ENCODE results near the gene NSRP1. TPM values are rescaled to one million over a fixed set of nuclear protein-coding genes. Genes with fewer than 3 reads are reported as not detected.

Gene NSRP1, protein sequence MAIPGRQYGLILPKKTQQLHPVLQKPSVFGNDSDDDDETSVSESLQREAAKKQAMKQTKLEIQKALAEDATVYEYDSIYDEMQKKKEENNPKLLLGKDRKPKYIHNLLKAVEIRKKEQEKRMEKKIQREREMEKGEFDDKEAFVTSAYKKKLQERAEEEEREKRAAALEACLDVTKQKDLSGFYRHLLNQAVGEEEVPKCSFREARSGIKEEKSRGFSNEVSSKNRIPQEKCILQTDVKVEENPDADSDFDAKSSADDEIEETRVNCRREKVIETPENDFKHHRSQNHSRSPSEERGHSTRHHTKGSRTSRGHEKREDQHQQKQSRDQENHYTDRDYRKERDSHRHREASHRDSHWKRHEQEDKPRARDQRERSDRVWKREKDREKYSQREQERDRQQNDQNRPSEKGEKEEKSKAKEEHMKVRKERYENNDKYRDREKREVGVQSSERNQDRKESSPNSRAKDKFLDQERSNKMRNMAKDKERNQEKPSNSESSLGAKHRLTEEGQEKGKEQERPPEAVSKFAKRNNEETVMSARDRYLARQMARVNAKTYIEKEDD
- 6.2 and 6.4 TPM in 2 replicates for total RNA-seq

DNA sequence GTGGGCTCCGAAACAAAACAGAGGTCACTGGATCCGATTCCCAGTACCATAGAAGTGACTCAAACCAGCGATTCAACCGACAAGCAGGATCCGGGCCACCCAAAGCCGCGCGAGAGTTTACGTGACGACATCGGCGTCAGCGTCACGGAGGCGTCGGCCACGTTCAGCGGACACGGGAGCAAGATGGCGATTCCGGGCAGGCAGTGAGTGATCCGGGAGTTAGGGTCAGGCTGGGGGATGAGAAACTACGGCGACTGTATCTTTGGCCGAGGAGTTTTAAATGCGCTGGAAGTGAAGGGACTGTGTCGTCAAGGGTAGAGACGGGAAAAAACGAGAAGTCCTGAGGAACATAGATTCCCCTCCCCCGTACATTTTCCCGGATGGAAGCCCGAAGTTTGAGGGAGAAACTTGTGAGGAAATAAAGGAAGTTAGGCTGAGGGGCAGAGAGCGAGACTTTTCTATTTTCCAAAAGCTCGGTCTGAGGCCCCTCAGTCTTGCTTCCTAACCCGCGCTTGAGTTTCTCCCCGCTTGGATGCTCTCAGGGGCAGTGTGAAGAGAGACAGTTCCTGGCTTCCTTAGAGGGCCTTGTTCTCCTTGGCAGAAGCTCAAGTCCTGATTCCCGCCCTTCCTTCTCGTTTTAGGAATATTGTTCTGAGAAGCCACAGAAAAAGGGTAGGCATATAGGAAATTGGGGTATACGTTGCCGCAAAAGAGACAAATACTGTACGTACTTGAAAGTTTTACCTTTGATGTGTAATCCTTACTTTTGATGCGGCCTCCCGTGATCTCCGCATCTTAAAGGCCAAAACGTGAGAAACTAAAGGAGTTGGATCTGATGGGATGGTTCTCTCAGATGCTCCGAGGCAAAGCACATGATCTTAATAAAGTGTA lies at the start of gene NSRP1:
Gene NSRP1, plus strand, starts transcription at position 156 of the 891 bp plus-strand sequence. Its CDS starts 28 bp downstream, at position 184.

DNA sequence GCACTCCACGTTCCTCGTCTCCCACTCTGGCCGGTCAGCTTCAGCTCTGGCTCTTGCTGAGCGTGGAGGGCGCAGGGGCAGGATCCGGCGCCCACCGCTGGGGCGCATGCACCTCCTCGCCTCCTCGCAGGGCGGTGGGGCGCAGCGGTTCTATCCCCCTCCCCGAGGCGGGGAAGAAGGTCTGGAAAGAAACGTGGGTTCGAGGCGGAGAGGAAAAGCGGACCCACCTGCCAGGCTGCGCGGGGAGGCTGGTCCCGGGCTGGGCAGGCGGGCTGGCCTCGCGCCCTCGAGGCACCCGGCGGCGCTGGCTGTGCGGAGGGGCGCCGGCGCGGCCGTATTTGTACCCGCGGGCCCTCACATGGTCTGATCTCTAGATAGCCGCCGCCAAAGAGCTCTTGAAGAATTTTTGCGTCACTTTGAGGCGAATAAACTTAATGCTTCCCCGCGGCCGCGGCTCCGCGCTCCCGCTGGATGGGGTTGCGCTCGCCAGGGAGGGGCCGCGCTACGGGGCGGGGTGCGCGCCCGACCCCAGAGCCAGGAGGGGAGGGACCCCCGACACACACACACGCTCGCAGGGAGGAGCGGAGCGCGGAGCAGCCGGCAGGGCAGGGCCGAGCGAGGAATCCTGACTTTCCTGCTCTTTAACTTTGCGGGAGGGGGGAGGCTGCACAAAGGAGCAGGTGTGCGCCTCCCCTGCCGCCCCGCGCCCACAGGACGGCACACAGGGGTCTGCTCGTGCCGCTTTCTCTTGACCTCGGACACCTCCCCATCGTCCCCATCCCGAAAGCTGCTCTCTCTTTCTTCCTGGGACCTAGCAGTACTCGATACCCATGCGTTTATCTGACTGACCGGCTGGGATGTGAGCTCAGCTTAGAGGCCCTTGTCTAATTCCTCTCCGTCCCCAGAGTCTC lies 119.0 kb downstream of the NSRP1 start, which contains the start of gene SLC6A4:
Gene SLC6A4, minus strand, starts transcription at position 312 of the 911 bp plus-strand sequence. CDS start 13,739 bp downstream, outside the sequence.

Other genes starting within 250 kb of the NSRP1 start
- gene SSH2, start 186.6 kb upstream of the NSRP1 start, total RNA-seq: 5.4 and 6.2 TPM in 2 replicates
- not detected in 2 replicates for gene EFCAB5, start 175.2 kb upstream of the NSRP1 start, total RNA-seq
- not detected in 2 replicates for gene SLC6A4, start 118.9 kb downstream of the NSRP1 start, total RNA-seq
- gene BLMH, start 175.1 kb downstream of the NSRP1 start, total RNA-seq: 22.7 and 23.5 TPM in 2 replicates
- gene TMIGD1, start 217.2 kb downstream of the NSRP1 start, total RNA-seq: not detected in 2 replicates